IMR-90 (cell line): ENCODE results near the gene CRYBG2. TPM values are rescaled to one million over a fixed set of nuclear protein-coding genes. Genes with fewer than 3 reads are reported as not detected.
A peak's percentile ranks its signal among the peaks of the same experiment; 100 is the strongest.

Experiments used
- ATAC-seq: fragments of 200-7000 bp; cut with Tn5 transposase; 2 replicates; pipeline ENCODE4 v1.9.1; 2020; ENCODE audit warnings: low read depth, mild to moderate bottlenecking, moderate library complexity
- BruUV-seq: library from RNA; stranded (reverse); fragments of 400-500 nt; replicated peaks from 2 replicates; lab custom pipeline; 2021; lab: Mats Ljungman, UMichigan
- CTCF ChIA-PET: fragments of 300-600 bp; formaldehyde crosslinking; extraction: SDS; loops from one replicate; lab custom pipeline; 2021; ENCODE audit warnings: antibody characterized with exemption; lab: Yijun Ruan, JAX
- POLR2A ChIA-PET: fragments of 300-600 bp; sonication (Branson Sonifier 250); formaldehyde crosslinking; loops from one replicate; lab custom pipeline; 2022; ENCODE audit warnings: antibody characterized with exemption; ENCODE audit not compliant: unreplicated experiment; lab: Charles Lee
- DNase-seq: peaks from one replicate; pipeline ENCODE4 v3.0.0; 2013
- H2AFZ ChIP-seq: replicated peaks from 2 replicates; pipeline ENCODE3; 2013; ENCODE audit warnings: low read length, mild to moderate bottlenecking; ENCODE audit not compliant: poor library complexity
- H2AK5ac ChIP-seq: 2 replicates; pipeline ENCODE4 v1.6.1; 2013; ENCODE audit warnings: low read depth, low read length, inconsistent platforms
- H2AK9ac ChIP-seq: replicated peaks from 2 replicates; pipeline ENCODE3; 2013; ENCODE audit warnings: mild to moderate bottlenecking, low read depth, low read length, moderate library complexity; ENCODE audit not compliant: poor library complexity
- H2BK120ac ChIP-seq: 2 replicates; pipeline ENCODE4 v1.6.1; 2013; ENCODE audit warnings: low read depth, low read length, inconsistent platforms
- H2BK15ac ChIP-seq: 3 replicates; pipeline ENCODE4 v1.6.1; 2013; ENCODE audit warnings: low read depth, low read length, inconsistent platforms
- H2BK20ac ChIP-seq: 2 replicates; pipeline ENCODE4 v1.6.1; 2013; ENCODE audit warnings: low read depth, mild to moderate bottlenecking, inconsistent platforms, low read length, moderate library complexity
- H2BK5ac ChIP-seq: 2 replicates; pipeline ENCODE4 v1.6.1; 2013; ENCODE audit warnings: mild to moderate bottlenecking, low read depth, low read length, inconsistent platforms; ENCODE audit not compliant: poor library complexity, severe bottlenecking
- H3K14ac ChIP-seq: replicated peaks from 2 replicates; pipeline ENCODE4 v1.6.1; 2013; ENCODE audit warnings: low read depth, low read length, inconsistent platforms
- H3K18ac ChIP-seq: 2 replicates; pipeline ENCODE4 v1.6.1; 2013; ENCODE audit warnings: low read depth, low read length, control low read depth
- H3K23ac ChIP-seq: 2 replicates; pipeline ENCODE4 v1.6.1; 2013; ENCODE audit warnings: low read depth, low read length, inconsistent platforms
- H3K27ac ChIP-seq: 2 replicates; pipeline ENCODE4 v1.5.1; 2013; ENCODE audit warnings: mild to moderate bottlenecking, control low read depth, low read length; ENCODE audit not compliant: insufficient read depth
- H3K27me3 ChIP-seq: 2 replicates; pipeline ENCODE4 v1.6.1; 2013; ENCODE audit warnings: low read length; ENCODE audit not compliant: control insufficient read depth, insufficient read depth
- H3K36me3 ChIP-seq: 2 replicates; pipeline ENCODE4 v1.6.1; 2013; ENCODE audit warnings: low read length, mixed read lengths; ENCODE audit not compliant: control insufficient read depth, insufficient read depth
- H3K4ac ChIP-seq: 2 replicates; pipeline ENCODE4 v1.6.1; 2013; ENCODE audit warnings: low read depth, low read length, inconsistent platforms
- H3K4me1 ChIP-seq: 2 replicates; pipeline ENCODE4 v1.6.1; 2013; ENCODE audit warnings: low read length, mixed read lengths; ENCODE audit not compliant: control insufficient read depth, insufficient read depth
- H3K4me2 ChIP-seq: 2 replicates; pipeline ENCODE4 v1.6.1; 2013; ENCODE audit warnings: low read depth, mild to moderate bottlenecking, control low read depth, low read length, moderate library complexity
- H3K4me3 ChIP-seq: 2 replicates; pipeline ENCODE4 v1.5.1; 2013; ENCODE audit warnings: low read depth, mild to moderate bottlenecking, control low read depth, low read length, moderate library complexity; ENCODE audit not compliant: insufficient read depth
- H3K56ac ChIP-seq: 2 replicates; pipeline ENCODE4 v1.6.1; 2013; ENCODE audit warnings: low read length, inconsistent platforms; ENCODE audit not compliant: insufficient read depth; ENCODE audit errors: extremely low read depth
- H3K79me1 ChIP-seq, 2 experiments: 2 replicates each; pipeline ENCODE4 v1.6.1; 2013; ENCODE audit warnings: low read length in 2 of 2, inconsistent platforms in 1 of 2, low read depth in 1 of 2
- H3K9ac ChIP-seq: 2 replicates; pipeline ENCODE4 v1.6.1; 2013; ENCODE audit warnings: low read depth, low read length, control low read depth
- H3K9me1 ChIP-seq: 2 replicates; pipeline ENCODE4 v1.6.1; 2013; ENCODE audit warnings: low read length, inconsistent platforms; ENCODE audit not compliant: insufficient read depth
- H3K9me3 ChIP-seq: 2 replicates; pipeline ENCODE4 v1.6.1; 2013; ENCODE audit warnings: low read length; ENCODE audit not compliant: control insufficient read depth, insufficient read depth
- H4K20me1 ChIP-seq: 2 replicates; pipeline ENCODE4 v1.6.1; 2013; ENCODE audit warnings: low read length, inconsistent platforms; ENCODE audit not compliant: insufficient read depth
- H4K5ac ChIP-seq: 2 replicates; pipeline ENCODE4 v1.6.1; 2013; ENCODE audit warnings: mild to moderate bottlenecking, low read depth, low read length, control low read depth
- H4K8ac ChIP-seq, 2 experiments: 2 replicates each; pipeline ENCODE4 v1.6.1; 2013; ENCODE audit warnings: low read depth in 2 of 2, low read length in 2 of 2, control low read depth in 1 of 2, inconsistent platforms in 1 of 2
- H4K91ac ChIP-seq: 2 replicates; pipeline ENCODE4 v1.6.1; 2013; ENCODE audit warnings: low read depth, low read length, inconsistent platforms; ENCODE audit not compliant: insufficient read depth
- CHD1 ChIP-seq: IDR thresholded peaks from 2 replicates; pipeline ENCODE4 v1.6.1; 2012; ENCODE audit warnings: low read depth, low read length, improper control_type of control experiment
- CTCF ChIP-seq: conservative IDR thresholded peaks from 2 replicates; pipeline ENCODE4 v1.5.1; 2012; ENCODE audit warnings: mild to moderate bottlenecking, low read depth, low read length, improper control_type of control experiment
- FOS ChIP-seq: fragments of 150-350 bp; IDR thresholded peaks from 2 replicates; pipeline ENCODE4 v1.6.1; 2016; ENCODE audit warnings: low read depth, low read length
- NFE2L2 ChIP-seq: fragments of 150-350 bp; IDR thresholded peaks from 2 replicates; pipeline ENCODE4 v1.6.1; 2016; ENCODE audit warnings: low read depth, mild to moderate bottlenecking, low read length
- RAD21 ChIP-seq: IDR thresholded peaks from 2 replicates; pipeline ENCODE4 v1.6.1; 2012; ENCODE audit warnings: low read length, improper control_type of control experiment
- RCOR1 ChIP-seq: IDR thresholded peaks from 2 replicates; pipeline ENCODE4 v1.6.1; 2012; ENCODE audit warnings: mild to moderate bottlenecking, low read length, improper control_type of control experiment; ENCODE audit not compliant: insufficient replicate concordance
- SMC3 ChIP-seq: fragments of 150-350 bp; IDR thresholded peaks from 2 replicates; pipeline ENCODE4 v1.6.1; 2016; ENCODE audit warnings: low read depth, mild to moderate bottlenecking, antibody characterized with exemption, low read length, moderate library complexity
- whole genome bisulfite sequencing, 2 experiments: methylation state at CpG; one replicate each; pipeline versions ENCODE4 v1.1.5 to v1.1.7; 2013; ENCODE audit warnings: missing lambda C conversion rate in 2 of 2; ENCODE audit not compliant: insufficient read length in 1 of 2; ENCODE audit errors: extremely low coverage in 2 of 2; 5-methylcytosine and 5-hydroxymethylcytosine counted together
- dilution Hi-C: fragments of 300-500 bp; cut with HindIII; formaldehyde crosslinking; loops from one replicate; pipeline ENCODE4 v1.14.3; 2018; ENCODE audit warnings: low sequenced_read_pairs; ENCODE audit not compliant: unreplicated experiment
- in situ Hi-C: fragments of 300-500 bp; cut with MboI; formaldehyde crosslinking; loops from 3 replicates; pipeline ENCODE4 v1.14.3; 2019; ENCODE audit warnings: low sequenced_read_pairs, inconsistent platforms, mixed read lengths
- intact Hi-C: fragments of 100-400 bp; cut with micrococcal nuclease; formaldehyde crosslinking; loops from 2 replicates; pipeline ENCODE4 v1.10.0; 2022
- polyA plus RNA-seq, 3 experiments: library from polyadenylated mRNA; depleted of rRNA; stranded (reverse); fragments of >200 nt; gene quantifications; 2 replicates each; pipeline ENCODE4 v1.2.3, GENCODE V29; 2012; ENCODE audit warnings: low replicate concordance in 1 of 3
- total RNA-seq: library from RNA; depleted of rRNA; stranded (reverse); fragments of >200 nt; gene quantifications from 2 replicates; pipeline ENCODE4 v1.2.3, GENCODE V29; 2012

Gene CRYBG2
- total and polyA plus RNA-seq, 2 of the 4 experiments (the other 2 are of a cell fraction), result not detected

DNA sequence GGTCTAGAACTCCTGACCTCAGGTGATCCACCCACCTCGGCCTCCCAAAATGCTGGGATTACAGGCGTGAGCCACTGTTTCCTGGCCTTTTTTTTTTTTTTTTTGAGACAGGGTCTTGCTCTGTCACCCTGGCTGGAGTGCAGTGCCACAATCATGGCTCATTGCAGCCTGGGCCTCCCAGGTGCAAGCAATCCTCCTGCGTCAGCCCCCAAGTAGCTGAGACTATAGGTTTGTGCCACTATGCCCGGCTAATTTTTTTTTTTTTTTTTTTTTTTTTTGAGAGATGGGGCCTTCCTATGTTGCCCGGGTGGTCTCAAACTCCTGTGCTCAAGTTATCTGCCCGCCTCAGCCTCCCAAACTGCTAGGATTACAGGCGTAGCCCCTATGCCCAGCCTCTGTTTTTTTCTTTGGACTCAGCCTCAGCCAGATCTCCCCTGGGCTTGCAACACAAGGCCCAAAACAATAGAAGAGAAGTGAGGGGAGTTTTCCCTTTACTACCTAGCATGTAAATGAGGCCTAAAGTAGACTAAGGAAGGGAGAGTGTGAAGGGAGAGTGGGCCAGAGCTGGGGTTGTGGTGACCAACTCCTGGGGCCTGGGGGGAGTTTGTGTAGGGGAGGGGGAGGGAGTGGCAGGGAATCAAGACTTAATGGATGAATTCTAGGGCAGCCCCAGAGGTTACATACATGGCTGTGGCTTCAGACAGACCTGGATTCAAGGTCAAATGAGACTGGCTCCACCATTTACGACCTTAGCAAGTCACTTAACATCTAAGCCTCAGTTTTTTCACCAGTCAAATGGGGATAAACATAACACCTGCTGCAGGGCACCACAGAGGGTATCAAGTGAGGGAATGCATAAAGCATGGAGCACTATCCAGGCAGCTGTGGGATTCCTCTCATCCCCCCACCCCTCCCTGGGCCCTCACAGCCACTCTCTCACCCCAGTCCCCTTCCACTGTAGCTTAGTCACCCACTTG, 37.8 kb downstream of the CRYBG2 start:
- in situ Hi-C loops, result no loop called here
- no peak overlapping the region for H2AK5ac ChIP-seq
- H3K23ac ChIP-seq, result no peak overlapping the region
- peaks cover 2% of the 10 kb centered on the region; the same call in 1 of the 2 replicates for H3K4me1 ChIP-seq
- no peak overlapping the region for H2BK5ac ChIP-seq
- H3K18ac ChIP-seq, result no peak overlapping the region
- peak overlapping the region; percentile 72 for H2AK9ac ChIP-seq
- WGBS, 2 experiments, result 80% methylated on average over 1 of the region's 8 CpGs; no CpG with 5 or more reads in 1 of the 2 experiments
- H3K79me1 ChIP-seq, result no peaks in the 10 kb centered on the region
- H4K5ac ChIP-seq, result no peak overlapping the region
- no peak overlapping the region for H2BK15ac ChIP-seq
- intact Hi-C loops, result no loop called here
- no peak overlapping the region for H3K27ac ChIP-seq
- DNase-seq (no peak), ATAC-seq (no peak)
- H3K14ac ChIP-seq, result no peak overlapping the region
- no peaks in the 10 kb centered on the region for H4K20me1 ChIP-seq
- no peak for TF ChIP-seq CHD1
- no peak for TF ChIP-seq RAD21
- TF ChIP-seq SMC3, result no peak
- no peak for TF ChIP-seq CTCF
- TF ChIP-seq FOS, result no peak
- TF ChIP-seq RCOR1, result no peak
- TF ChIP-seq NFE2L2, result no peak
- no peak overlapping the region for H3K4me3 ChIP-seq
- H3K9ac ChIP-seq, result no peak overlapping the region
- no peaks in the 10 kb centered on the region for H3K9me1 ChIP-seq
- no TSS peak for BruUV-seq
- H3K4ac ChIP-seq, result no peak overlapping the region
- H2BK20ac ChIP-seq, result no peak overlapping the region
- H4K8ac ChIP-seq, result no peak overlapping the region
- no peaks in the 10 kb centered on the region for H3K9me3 ChIP-seq
- H3K4me2 ChIP-seq, result no peak overlapping the region
- CTCF ChIA-PET, result interaction anchor here (0.7 to 1.9 kb wide), 2 partner anchors 37 to 38 kb away, joined by 3 to 5 read pairs; no protein-coding TSS in a partner anchor
- no peak overlapping the region for H2AFZ ChIP-seq
- no peak overlapping the region for H4K91ac ChIP-seq
- H3K27me3 ChIP-seq, result peaks cover 4% of the 10 kb centered on the region; the same call in 1 of the 2 replicates
- dilution Hi-C loops, result no loop called here
- POLR2A ChIA-PET, result interaction anchor here (0.6 kb wide), 1 partner anchor 39 kb away, joined by 3 read pairs; no protein-coding TSS in a partner anchor
- no peaks in the 10 kb centered on the region for H3K36me3 ChIP-seq
- no peak overlapping the region for H3K56ac ChIP-seq
- H2BK120ac ChIP-seq, result no peak overlapping the region
